Measurements from ENCODE around the gene PDYN. TPM values are rescaled to one million over a fixed set of nuclear protein-coding genes. Genes with fewer than 3 reads are reported as not detected.

Gene PDYN
- total RNA-seq, 1 donor from 2014 or later, result not detected

GRCh38 chr20:2026514-2026913, 32.7 kb upstream of the PDYN start:
- no peak for DNase-seq (ENCODE audit: low spot score)
- Mint-ChIP-seq H3K4me3 (ENCODE audit: unreplicated experiment) (no peak overlapping the region), H3K36me3 (ENCODE audit: low read depth) (no peaks in the 10 kb centered on the region), H3K9me3 (ENCODE audit: low read depth) (no peaks in the 10 kb centered on the region), H3K27ac (ENCODE audit: unreplicated experiment) (no peak overlapping the region), H3K4me1 (ENCODE audit: low read depth) (no peaks in the 10 kb centered on the region), H3K27me3 (ENCODE audit: low read depth) (peaks cover 22% of the 10 kb centered on the region)
- no peak for TF ChIP-seq CTCF (IDR thresholded peaks at IDR 0.05)

- Mint-ChIP-seq H3K27ac (ENCODE audit: unreplicated experiment) (no peak overlapping the region), H3K9me3 (ENCODE audit: low read depth) (no peaks in the 10 kb centered on the region), H3K4me3 (ENCODE audit: unreplicated experiment) (no peak overlapping the region), H3K36me3 (ENCODE audit: low read depth) (no peaks in the 10 kb centered on the region), H3K27me3 (ENCODE audit: low read depth) (peaks cover 25% of the 10 kb centered on the region), H3K4me1 (ENCODE audit: low read depth) (no peaks in the 10 kb centered on the region)
- no peak for DNase-seq (ENCODE audit: low spot score)
- TF ChIP-seq CTCF (IDR thresholded peaks at IDR 0.05), result no peak
Measured at GRCh38 chr20:2026004-2026403, 32.1 kb upstream of the PDYN start.

- no peak for DNase-seq (ENCODE audit: low spot score)
- H3K4me1 Mint-ChIP-seq (ENCODE audit: low read depth), result no peaks in the 10 kb centered on the region
- H3K27ac Mint-ChIP-seq (ENCODE audit: unreplicated experiment), result no peak overlapping the region
- H3K9me3 Mint-ChIP-seq (ENCODE audit: low read depth), result no peaks in the 10 kb centered on the region
- no peak for TF ChIP-seq CTCF (IDR thresholded peaks at IDR 0.05)
- H3K27me3 Mint-ChIP-seq (ENCODE audit: low read depth), result peaks cover 38% of the 10 kb centered on the region
- no peak overlapping the region for H3K4me3 Mint-ChIP-seq (ENCODE audit: unreplicated experiment)
- H3K36me3 Mint-ChIP-seq (ENCODE audit: low read depth), result no peaks in the 10 kb centered on the region
Measured at GRCh38 chr20:2023151-2023550, 29.3 kb upstream of the PDYN start.

GRCh38 chr20:2022163-2022562, 28.3 kb upstream of the PDYN start:
- no peak for TF ChIP-seq CTCF (IDR thresholded peaks at IDR 0.05)
- H3K27ac Mint-ChIP-seq (ENCODE audit: unreplicated experiment), result no peak overlapping the region
- no peaks in the 10 kb centered on the region for H3K9me3 Mint-ChIP-seq (ENCODE audit: low read depth)

GRCh38 chr20:2010533-2010932, 16.7 kb upstream of the PDYN start:
- H3K9me3 Mint-ChIP-seq (ENCODE audit: low read depth), result no peaks in the 10 kb centered on the region
- H3K4me1 Mint-ChIP-seq (ENCODE audit: low read depth), result no peaks in the 10 kb centered on the region
- H3K4me3 Mint-ChIP-seq (ENCODE audit: unreplicated experiment), result no peak overlapping the region
- no peak for TF ChIP-seq CTCF (IDR thresholded peaks at IDR 0.05)
- DNase-seq (ENCODE audit: low spot score), result no peak
- H3K27ac Mint-ChIP-seq (ENCODE audit: unreplicated experiment), result no peak overlapping the region
- H3K36me3 Mint-ChIP-seq (ENCODE audit: low read depth), result no peaks in the 10 kb centered on the region
- H3K27me3 Mint-ChIP-seq (ENCODE audit: low read depth), result peaks cover 20% of the 10 kb centered on the region

More at GRCh38 chr20:2022163-2022562, 28.3 kb upstream of the PDYN start:
- H3K36me3 Mint-ChIP-seq (ENCODE audit: low read depth), result no peaks in the 10 kb centered on the region
- H3K4me1 Mint-ChIP-seq (ENCODE audit: low read depth), result no peaks in the 10 kb centered on the region
- peaks cover 42% of the 10 kb centered on the region for H3K27me3 Mint-ChIP-seq (ENCODE audit: low read depth)
- DNase-seq (ENCODE audit: low spot score), result no peak
- no peak overlapping the region for H3K4me3 Mint-ChIP-seq (ENCODE audit: unreplicated experiment)

All from chondrocyte (in vitro differentiated cells).